Testis (tissue), 3 donors: ENCODE results near the gene GRM8. TPM values are rescaled to one million over a fixed set of nuclear protein-coding genes. Genes with fewer than 3 reads are reported as not detected.

ENCODE experiments used
- DNase-seq: peaks from one replicate; pipeline ENCODE4 v3.0.0-alpha.2; 2019
- H3K27ac ChIP-seq, 2 donors: fragments of 200-600 bp; sonication (generic); one replicate each; pipeline ENCODE4 v1.5.1; 2019
- H3K27me3 ChIP-seq: fragments of 200-600 bp; sonication (generic); one replicate; pipeline ENCODE4 v1.5.1; 2019
- H3K36me3 ChIP-seq: fragments of 200-600 bp; sonication (generic); one replicate; pipeline ENCODE4 v1.5.1; 2017; ENCODE audit warnings: low read depth; ENCODE audit errors: missing control alignments
- H3K4me1 ChIP-seq: fragments of 200-600 bp; sonication (generic); one replicate; pipeline ENCODE4 v1.5.1; 2019
- H3K4me3 ChIP-seq, 2 donors: fragments of 200-600 bp; sonication (generic); one replicate each; pipeline ENCODE4 v1.5.1; 2017 to 2019
- H3K9me3 ChIP-seq: fragments of 200-600 bp; sonication (generic); one replicate; pipeline ENCODE4 v1.5.1; 2017
- CTCF ChIP-seq, 3 experiments: fragments of 450-650 bp in 2 of 3; fragments of 200-600 bp in 1 of 3; sonication (generic) in 1 of 3; IDR thresholded peaks; one replicate each; pipeline ENCODE4 v1.5.1; 2016 to 2019; ENCODE audit warnings: antibody characterized with exemption in 3 of 3, mild to moderate bottlenecking in 2 of 3, moderate library complexity in 1 of 3
- POLR2A ChIP-seq: fragments of 450-650 bp; IDR thresholded peaks from one replicate; pipeline ENCODE4 v1.6.1; 2017; ENCODE audit warnings: antibody characterized with exemption, mild to moderate bottlenecking, moderate library complexity
- WGBS, 2 donors: methylation state at CpG; one replicate each; pipeline ENCODE4 v1.1.5; 2018; 5-methylcytosine and 5-hydroxymethylcytosine counted together
- intact Hi-C: fragments of 100-400 bp; cut with DNase I; formaldehyde crosslinking; loops from one replicate; pipeline ENCODE4 v1.15.1; 2023; ENCODE audit warnings: low total_unique reads
- polyA plus RNA-seq: library from polyadenylated mRNA; stranded (reverse); fragments of 350-450 nt; fragmentation: Illumina TruSeq; extraction: RNeasy Lipid Tissue Mini Kit (QIAGEN cat#74804); gene quantifications from one replicate; pipeline ENCODE4 v1.2.3, GENCODE V29; 2014; ENCODE audit warnings: low read depth, low replicate concordance; ENCODE audit not compliant: insufficient read depth
- total RNA-seq, 2 donors: library from RNA; depleted of rRNA; stranded (reverse); fragments of >200 nt; gene quantifications; one replicate each; pipeline ENCODE4 v1.2.3, GENCODE V29; 2016

Gene GRM8
- total and polyA plus RNA-seq, 3 donors from 2014 or later: 7.1 to 8.2 (median 7.1) TPM

- H3K27me3 ChIP-seq: no peaks in the 10 kb centered on the region
- intact Hi-C loops: no loop called here
- no peak for DNase-seq
- H3K9me3 ChIP-seq: no peaks in the 10 kb centered on the region
- no peaks in the 10 kb centered on the region for H3K36me3 ChIP-seq
- no peak overlapping the region for H3K27ac ChIP-seq
- TF ChIP-seq CTCF (IDR thresholded peaks at IDR 0.05): no peak
- no peak for TF ChIP-seq POLR2A
- H3K4me3 ChIP-seq: no peak overlapping the region
- 41 to 49% methylated on average over 2 of the region's 2 CpGs for WGBS, 2 donors
- H3K4me1 ChIP-seq: no peaks in the 10 kb centered on the region
These were observed 448.8 kb downstream of the GRM8 start for GRCh38 chr7:126803990-126804389.

GRCh38 chr7:126803060-126803665, 449.6 kb downstream of the GRM8 start:
- H3K4me3 ChIP-seq: no peak overlapping the region
- no peak for TF ChIP-seq POLR2A
- peak; percentile 49 to 58 (median 57) for TF ChIP-seq CTCF (IDR thresholded peaks at IDR 0.05)
- no peaks in the 10 kb centered on the region for H3K27me3 ChIP-seq
- no peaks in the 10 kb centered on the region for H3K4me1 ChIP-seq
- H3K9me3 ChIP-seq: no peaks in the 10 kb centered on the region
- peak; percentile 79 for DNase-seq
- WGBS, 2 donors: 26 to 31% methylated on average over 3 of the region's 3 CpGs
- H3K27ac ChIP-seq: no peak overlapping the region
- H3K36me3 ChIP-seq: no peaks in the 10 kb centered on the region
- intact Hi-C loops: no loop called here

- TF ChIP-seq CTCF (IDR thresholded peaks at IDR 0.05) (no peak), POLR2A (no peak)
- Histone ChIP-seq H3K27ac (no peak overlapping the region), H3K4me3 (no peak overlapping the region), H3K9me3 (no peaks in the 10 kb centered on the region), H3K27me3 (no peaks in the 10 kb centered on the region), H3K4me1 (no peaks in the 10 kb centered on the region), H3K36me3 (no peaks in the 10 kb centered on the region)
- DNase-seq: no peak
- intact Hi-C loops: no loop called here
- WGBS, 2 donors: 86 to 87% methylated on average over 3 of the region's 3 CpGs
These were observed 451.0 kb downstream of the GRM8 start for GRCh38 chr7:126801733-126802132.

GRCh38 chr7:126799541-126799940, 453.2 kb downstream of the GRM8 start:
- Histone ChIP-seq H3K4me3 (no peak overlapping the region), H3K27ac (no peak overlapping the region), H3K4me1 (no peaks in the 10 kb centered on the region), H3K36me3 (no peaks in the 10 kb centered on the region), H3K9me3 (no peaks in the 10 kb centered on the region), H3K27me3 (no peaks in the 10 kb centered on the region)
- intact Hi-C loops: no loop called here
- no peak for TF ChIP-seq POLR2A
- TF ChIP-seq CTCF (IDR thresholded peaks at IDR 0.05): no peak
- no peak for DNase-seq
- WGBS, 2 donors: 93 to 100% methylated on average over 1 of the region's 1 CpG

GRCh38 chr7:126792521-126792920, 460.2 kb downstream of the GRM8 start:
- TF ChIP-seq CTCF (IDR thresholded peaks at IDR 0.05) (no peak), POLR2A (no peak)
- H3K27ac ChIP-seq: no peak overlapping the region

More at GRCh38 chr7:126792521-126792920, 460.2 kb downstream of the GRM8 start:
- Histone ChIP-seq H3K4me1 (no peaks in the 10 kb centered on the region), H3K36me3 (no peaks in the 10 kb centered on the region), H3K4me3 (no peak overlapping the region), H3K27me3 (no peaks in the 10 kb centered on the region), H3K9me3 (no peaks in the 10 kb centered on the region)
- intact Hi-C loops: no loop called here
- 70 to 81% methylated on average over 3 of the region's 3 CpGs for WGBS, 2 donors
- DNase-seq: no peak
